ENCODE results near the gene CATSPERE.
"Not testable (repeated sequence)": the region's sequence is repeated elsewhere in the genome, so short reads cannot be mapped to it uniquely, and the experiment has no call there.

DNA sequence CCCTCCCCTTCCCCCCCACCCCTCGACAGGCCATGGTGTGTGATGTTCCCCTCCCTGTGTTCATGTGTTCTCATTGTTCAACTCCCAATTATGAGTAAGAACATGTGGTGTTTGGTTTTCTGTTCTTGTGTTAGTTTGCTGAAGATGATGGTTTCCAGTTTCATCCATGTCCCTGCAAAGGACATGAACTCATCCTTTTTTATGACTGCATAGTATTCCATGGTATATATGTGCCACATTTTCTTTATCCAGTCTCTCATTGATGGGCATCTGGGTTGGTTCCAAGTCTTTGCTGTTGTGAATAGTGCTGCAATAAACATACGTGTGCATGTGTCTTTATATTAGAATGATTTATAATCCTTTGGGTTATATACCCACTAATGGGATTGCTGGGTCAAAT is 38.4 kb downstream of the CATSPERE start:
- TF ChIP-seq, protein P1, sequence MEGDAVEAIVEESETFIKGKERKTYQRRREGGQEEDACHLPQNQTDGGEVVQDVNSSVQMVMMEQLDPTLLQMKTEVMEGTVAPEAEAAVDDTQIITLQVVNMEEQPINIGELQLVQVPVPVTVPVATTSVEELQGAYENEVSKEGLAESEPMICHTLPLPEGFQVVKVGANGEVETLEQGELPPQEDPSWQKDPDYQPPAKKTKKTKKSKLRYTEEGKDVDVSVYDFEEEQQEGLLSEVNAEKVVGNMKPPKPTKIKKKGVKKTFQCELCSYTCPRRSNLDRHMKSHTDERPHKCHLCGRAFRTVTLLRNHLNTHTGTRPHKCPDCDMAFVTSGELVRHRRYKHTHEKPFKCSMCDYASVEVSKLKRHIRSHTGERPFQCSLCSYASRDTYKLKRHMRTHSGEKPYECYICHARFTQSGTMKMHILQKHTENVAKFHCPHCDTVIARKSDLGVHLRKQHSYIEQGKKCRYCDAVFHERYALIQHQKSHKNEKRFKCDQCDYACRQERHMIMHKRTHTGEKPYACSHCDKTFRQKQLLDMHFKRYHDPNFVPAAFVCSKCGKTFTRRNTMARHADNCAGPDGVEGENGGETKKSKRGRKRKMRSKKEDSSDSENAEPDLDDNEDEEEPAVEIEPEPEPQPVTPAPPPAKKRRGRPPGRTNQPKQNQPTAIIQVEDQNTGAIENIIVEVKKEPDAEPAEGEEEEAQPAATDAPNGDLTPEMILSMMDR (conservative IDR thresholded peaks at IDR 0.05): not testable (repeated sequence)
- not testable (repeated sequence) for TF ChIP-seq EZH2 (IDR thresholded peaks at IDR 0.05; ENCODE audit: low read depth)
